Astrocyte of the cerebellum (primary cell): ENCODE measurements around the gene CCN5.
"Not testable (repeated sequence)": the region's sequence is repeated elsewhere in the genome, so short reads cannot be mapped to it uniquely, and the experiment has no call there.

Experiments
- DNase-seq: peaks from one replicate; pipeline ENCODE4 v3.0.0-alpha.2; 2011; ENCODE audit warnings: low read depth
- H3K4me3 ChIP-seq: 2 replicates; pipeline ENCODE4 v1.5.1; 2011; ENCODE audit warnings: mild to moderate bottlenecking, low read depth, low read length, moderate library complexity
- CTCF ChIP-seq: IDR thresholded peaks from 2 replicates; pipeline ENCODE4 v1.5.1; 2012; ENCODE audit warnings: low read length, low read depth, moderate library complexity, mild to moderate bottlenecking; ENCODE audit errors: missing control alignments
- in situ Hi-C: cut with HindIII; loops from 2 replicates; pipeline ENCODE4 v1.10.0; 2017; ENCODE audit warnings: low sequenced_read_pairs

Gene CCN5

DNA sequence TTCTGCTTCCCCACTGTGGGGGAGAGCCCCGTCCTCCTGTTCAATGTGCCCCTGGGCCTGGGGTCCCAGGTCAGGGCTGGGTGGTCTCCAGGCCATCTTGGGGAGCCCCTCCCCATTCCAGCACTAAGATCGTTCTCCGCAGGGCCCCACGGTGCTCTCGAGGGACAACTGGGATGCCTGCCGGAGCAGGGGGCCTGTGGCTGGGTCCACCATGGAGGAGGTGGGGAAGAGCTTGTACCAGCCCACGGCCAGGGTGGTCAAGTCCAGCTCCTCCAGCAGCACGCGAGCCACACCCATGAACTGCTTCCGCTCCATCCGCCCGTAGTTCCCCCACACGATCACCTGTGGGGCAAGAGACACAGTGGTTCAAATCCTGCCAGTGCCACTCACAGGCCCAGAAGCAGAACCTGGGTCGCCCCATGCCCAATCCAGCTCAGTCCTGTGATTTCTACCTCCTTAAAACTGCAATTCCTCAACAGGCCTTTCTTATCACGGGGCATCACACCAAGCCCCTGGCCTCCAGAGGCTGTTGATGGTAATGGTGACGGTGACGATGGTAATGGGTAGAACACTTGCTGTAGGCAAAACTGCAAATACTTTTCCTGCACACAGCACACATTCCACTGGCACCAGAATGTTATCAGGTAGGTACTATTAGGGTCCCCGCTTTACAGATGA, 41.0 kb downstream of the CCN5 start:
- no peak overlapping the region for H3K4me3 ChIP-seq
- no peak for DNase-seq
- TF ChIP-seq CTCF: no peak
- in situ Hi-C loops: no loop called here

GRCh38 chr20:44756956-44757355, 41.8 kb downstream of the CCN5 start:
- TF ChIP-seq CTCF: no peak
- no peak for DNase-seq
- H3K4me3 ChIP-seq: no peak overlapping the region
- in situ Hi-C loops: no loop called here

- no peak for DNase-seq
- in situ Hi-C loops: no loop called here
- H3K4me3 ChIP-seq: no peak overlapping the region
- no peak for TF ChIP-seq CTCF
Observed at GRCh38 chr20:44758247-44759101, 43.3 kb downstream of the CCN5 start.

GRCh38 chr20:44759595-44759994, 44.4 kb downstream of the CCN5 start:
- DNase-seq: no peak
- in situ Hi-C loops: no loop called here

GRCh38 chr20:44761423-44761822, 46.3 kb downstream of the CCN5 start:
- no peak overlapping the region for H3K4me3 ChIP-seq
- in situ Hi-C loops: no loop called here
- TF ChIP-seq CTCF: no peak
- no peak for DNase-seq

More at GRCh38 chr20:44759595-44759994, 44.4 kb downstream of the CCN5 start:
- no peak for TF ChIP-seq CTCF
- H3K4me3 ChIP-seq: no peak overlapping the region

DNA sequence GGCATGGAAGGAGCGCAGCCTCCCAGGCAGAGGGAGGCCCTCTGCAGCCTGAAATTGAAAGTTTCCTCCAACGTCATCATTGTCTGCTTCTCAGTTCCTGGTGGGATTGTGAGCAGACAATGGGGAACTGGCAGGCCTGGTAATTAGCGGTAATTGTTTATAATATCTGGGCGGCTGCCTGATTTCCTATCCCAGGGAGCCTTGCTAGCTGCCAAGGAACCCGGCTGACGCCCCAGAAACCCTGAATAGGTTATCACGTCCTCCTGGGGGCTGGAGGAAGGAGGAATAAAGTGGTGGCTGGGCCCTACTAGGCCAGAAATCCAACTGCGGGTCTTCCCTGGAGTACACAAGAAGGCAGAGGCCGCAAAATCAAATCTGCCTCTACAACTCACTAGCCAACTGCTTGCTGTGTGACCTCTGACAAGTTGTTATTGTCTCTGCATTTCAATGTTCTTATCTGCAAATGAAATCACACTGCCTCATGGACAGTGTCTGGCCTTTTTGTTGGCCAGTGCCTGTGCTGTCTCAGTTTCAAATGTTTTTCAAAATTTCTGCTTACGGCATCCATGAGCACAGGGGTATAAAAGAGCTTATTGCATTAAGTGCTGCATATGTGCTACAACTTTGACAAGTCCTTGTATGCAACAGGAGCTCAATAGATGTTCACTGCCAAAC, 47.4 kb downstream of the CCN5 start:
- no peak for TF ChIP-seq CTCF
- H3K4me3 ChIP-seq: no peak overlapping the region
- no peak for DNase-seq
- in situ Hi-C loops: no loop called here

GRCh38 chr20:44763798-44764197, 48.6 kb downstream of the CCN5 start:
- H3K4me3 ChIP-seq, in situ Hi-C loops, DNase-seq: not testable (repeated sequence)
